ENCODE measurements around the gene FBXL7.
"Not testable (repeated sequence)": the region's sequence is repeated elsewhere in the genome, so short reads cannot be mapped to it uniquely, and the experiment has no call there.

The FBXL7 gene

DNA sequence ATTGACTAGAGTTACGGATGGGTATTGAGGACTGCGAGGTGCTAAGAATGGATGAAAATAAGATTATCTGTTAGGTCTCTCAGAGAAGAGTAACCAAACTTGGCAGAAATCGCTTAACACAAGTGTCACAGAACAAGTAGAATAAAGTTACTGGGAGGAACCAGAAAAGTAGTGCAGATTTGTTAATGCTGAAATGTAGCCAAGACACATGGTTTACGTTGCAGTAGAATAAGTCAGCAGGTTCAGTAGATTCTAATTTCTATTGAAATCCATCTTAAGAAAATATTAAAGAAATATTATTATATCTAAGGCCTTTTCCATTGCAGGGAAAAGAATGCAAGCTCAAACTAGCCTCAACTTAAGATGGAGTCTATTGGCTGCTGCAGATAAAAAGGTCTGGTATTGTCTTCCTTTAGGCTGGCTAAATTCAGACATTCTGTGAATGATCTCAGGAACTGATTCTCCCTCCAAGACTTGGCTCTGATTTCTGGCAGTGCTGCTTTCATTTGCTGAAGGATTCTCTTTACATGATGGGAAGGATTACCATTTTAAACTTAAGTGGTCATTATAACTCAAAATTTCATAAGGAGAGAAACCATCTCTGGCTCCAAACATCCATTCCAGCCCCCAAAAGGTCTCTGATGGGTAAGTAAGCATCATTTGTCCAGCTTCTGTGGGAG, 364.7 kb downstream of the FBXL7 start (continued):
- no peak for TF ChIP-seq PPARA (CRISPR knock-in tag; IDR thresholded peaks at IDR 0.05; ENCODE audit: borderline replicate concordance)

DNA sequence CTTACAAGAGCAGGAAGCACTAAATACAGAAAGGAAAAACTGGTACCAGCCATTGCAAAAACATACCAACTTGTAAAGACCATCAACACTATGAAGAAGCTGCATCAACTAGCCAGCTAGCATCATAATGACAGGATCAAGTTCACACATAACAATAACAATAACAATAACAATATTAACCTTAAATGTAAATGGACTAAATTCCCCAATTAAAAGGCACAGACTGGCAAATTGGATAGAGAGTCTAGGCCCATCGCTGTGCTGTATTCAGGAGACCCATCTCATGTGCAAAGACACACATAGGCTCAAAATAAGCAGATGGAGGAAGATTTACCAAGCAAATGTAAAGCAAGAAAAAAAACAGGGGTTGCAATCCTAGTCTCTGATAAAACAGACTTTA, 372.3 kb downstream of the FBXL7 start:
- not testable (repeated sequence) for ATAC-seq

- TF ChIP-seq CSDC2 (CRISPR knock-in tag; IDR thresholded peaks at IDR 0.05) (no peak), ZC3H10 (CRISPR knock-in tag; IDR thresholded peaks at IDR 0.05) (no peak), GLIS3 (CRISPR knock-in tag; IDR thresholded peaks at IDR 0.05) (no peak), ZFP30 (CRISPR knock-in tag; IDR thresholded peaks at IDR 0.05) (no peak), ESRRG (CRISPR knock-in tag; IDR thresholded peaks at IDR 0.05) (no peak), ARNTL (CRISPR knock-in tag; IDR thresholded peaks at IDR 0.05; ENCODE audit: borderline replicate concordance, low read depth) (no peak), ZNF565 (CRISPR knock-in tag; conservative IDR thresholded peaks at IDR 0.05; ENCODE audit: low read depth) (no peak), PPARA (CRISPR knock-in tag; IDR thresholded peaks at IDR 0.05; ENCODE audit: borderline replicate concordance) (no peak), BACH2 (CRISPR knock-in tag; IDR thresholded peaks at IDR 0.05; ENCODE audit: borderline replicate concordance) (no peak), ZFP3 (CRISPR knock-in tag; IDR thresholded peaks at IDR 0.05) (no peak), ZNF8 (CRISPR knock-in tag; IDR thresholded peaks at IDR 0.05) (no peak), ISL1 (CRISPR knock-in tag; IDR thresholded peaks at IDR 0.05) (no peak), TCF4 (CRISPR knock-in tag; IDR thresholded peaks at IDR 0.05; ENCODE audit: borderline replicate concordance) (no peak)
- TF ChIP-seq, protein P1, sequence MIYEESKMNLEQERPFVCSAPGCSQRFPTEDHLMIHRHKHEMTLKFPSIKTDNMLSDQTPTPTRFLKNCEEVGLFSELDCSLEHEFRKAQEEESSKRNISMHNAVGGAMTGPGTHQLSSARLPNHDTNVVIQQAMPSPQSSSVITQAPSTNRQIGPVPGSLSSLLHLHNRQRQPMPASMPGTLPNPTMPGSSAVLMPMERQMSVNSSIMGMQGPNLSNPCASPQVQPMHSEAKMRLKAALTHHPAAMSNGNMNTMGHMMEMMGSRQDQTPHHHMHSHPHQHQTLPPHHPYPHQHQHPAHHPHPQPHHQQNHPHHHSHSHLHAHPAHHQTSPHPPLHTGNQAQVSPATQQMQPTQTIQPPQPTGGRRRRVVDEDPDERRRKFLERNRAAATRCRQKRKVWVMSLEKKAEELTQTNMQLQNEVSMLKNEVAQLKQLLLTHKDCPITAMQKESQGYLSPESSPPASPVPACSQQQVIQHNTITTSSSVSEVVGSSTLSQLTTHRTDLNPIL (CRISPR knock-in tag; IDR thresholded peaks at IDR 0.05; ENCODE audit: low read depth) = no peak
- TF ChIP-seq, protein P2, sequence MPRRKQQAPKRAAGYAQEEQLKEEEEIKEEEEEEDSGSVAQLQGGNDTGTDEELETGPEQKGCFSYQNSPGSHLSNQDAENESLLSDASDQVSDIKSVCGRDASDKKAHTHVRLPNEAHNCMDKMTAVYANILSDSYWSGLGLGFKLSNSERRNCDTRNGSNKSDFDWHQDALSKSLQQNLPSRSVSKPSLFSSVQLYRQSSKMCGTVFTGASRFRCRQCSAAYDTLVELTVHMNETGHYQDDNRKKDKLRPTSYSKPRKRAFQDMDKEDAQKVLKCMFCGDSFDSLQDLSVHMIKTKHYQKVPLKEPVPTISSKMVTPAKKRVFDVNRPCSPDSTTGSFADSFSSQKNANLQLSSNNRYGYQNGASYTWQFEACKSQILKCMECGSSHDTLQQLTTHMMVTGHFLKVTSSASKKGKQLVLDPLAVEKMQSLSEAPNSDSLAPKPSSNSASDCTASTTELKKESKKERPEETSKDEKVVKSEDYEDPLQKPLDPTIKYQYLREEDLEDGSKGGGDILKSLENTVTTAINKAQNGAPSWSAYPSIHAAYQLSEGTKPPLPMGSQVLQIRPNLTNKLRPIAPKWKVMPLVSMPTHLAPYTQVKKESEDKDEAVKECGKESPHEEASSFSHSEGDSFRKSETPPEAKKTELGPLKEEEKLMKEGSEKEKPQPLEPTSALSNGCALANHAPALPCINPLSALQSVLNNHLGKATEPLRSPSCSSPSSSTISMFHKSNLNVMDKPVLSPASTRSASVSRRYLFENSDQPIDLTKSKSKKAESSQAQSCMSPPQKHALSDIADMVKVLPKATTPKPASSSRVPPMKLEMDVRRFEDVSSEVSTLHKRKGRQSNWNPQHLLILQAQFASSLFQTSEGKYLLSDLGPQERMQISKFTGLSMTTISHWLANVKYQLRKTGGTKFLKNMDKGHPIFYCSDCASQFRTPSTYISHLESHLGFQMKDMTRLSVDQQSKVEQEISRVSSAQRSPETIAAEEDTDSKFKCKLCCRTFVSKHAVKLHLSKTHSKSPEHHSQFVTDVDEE (CRISPR knock-in tag; IDR thresholded peaks at IDR 0.05) = no peak
- TF ChIP-seq, protein P3, sequence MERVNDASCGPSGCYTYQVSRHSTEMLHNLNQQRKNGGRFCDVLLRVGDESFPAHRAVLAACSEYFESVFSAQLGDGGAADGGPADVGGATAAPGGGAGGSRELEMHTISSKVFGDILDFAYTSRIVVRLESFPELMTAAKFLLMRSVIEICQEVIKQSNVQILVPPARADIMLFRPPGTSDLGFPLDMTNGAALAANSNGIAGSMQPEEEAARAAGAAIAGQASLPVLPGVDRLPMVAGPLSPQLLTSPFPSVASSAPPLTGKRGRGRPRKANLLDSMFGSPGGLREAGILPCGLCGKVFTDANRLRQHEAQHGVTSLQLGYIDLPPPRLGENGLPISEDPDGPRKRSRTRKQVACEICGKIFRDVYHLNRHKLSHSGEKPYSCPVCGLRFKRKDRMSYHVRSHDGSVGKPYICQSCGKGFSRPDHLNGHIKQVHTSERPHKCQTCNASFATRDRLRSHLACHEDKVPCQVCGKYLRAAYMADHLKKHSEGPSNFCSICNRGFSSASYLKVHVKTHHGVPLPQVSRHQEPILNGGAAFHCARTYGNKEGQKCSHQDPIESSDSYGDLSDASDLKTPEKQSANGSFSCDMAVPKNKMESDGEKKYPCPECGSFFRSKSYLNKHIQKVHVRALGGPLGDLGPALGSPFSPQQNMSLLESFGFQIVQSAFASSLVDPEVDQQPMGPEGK (CRISPR knock-in tag; IDR thresholded peaks at IDR 0.05; ENCODE audit: borderline replicate concordance) = no peak
- ATAC-seq = no peak
These were observed 377.9 kb downstream of the FBXL7 start for GRCh38 chr5:15877914-15878313.

GRCh38 chr5:15880201-15880600, 380.2 kb downstream of the FBXL7 start:
- TF ChIP-seq ZNF565 (CRISPR knock-in tag; conservative IDR thresholded peaks at IDR 0.05; ENCODE audit: low read depth) = no peak
- TF ChIP-seq, protein P4, sequence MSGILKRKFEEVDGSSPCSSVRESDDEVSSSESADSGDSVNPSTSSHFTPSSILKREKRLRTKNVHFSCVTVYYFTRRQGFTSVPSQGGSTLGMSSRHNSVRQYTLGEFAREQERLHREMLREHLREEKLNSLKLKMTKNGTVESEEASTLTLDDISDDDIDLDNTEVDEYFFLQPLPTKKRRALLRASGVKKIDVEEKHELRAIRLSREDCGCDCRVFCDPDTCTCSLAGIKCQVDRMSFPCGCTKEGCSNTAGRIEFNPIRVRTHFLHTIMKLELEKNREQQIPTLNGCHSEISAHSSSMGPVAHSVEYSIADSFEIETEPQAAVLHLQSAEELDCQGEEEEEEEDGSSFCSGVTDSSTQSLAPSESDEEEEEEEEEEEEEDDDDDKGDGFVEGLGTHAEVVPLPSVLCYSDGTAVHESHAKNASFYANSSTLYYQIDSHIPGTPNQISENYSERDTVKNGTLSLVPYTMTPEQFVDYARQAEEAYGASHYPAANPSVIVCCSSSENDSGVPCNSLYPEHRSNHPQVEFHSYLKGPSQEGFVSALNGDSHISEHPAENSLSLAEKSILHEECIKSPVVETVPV (CRISPR knock-in tag; IDR thresholded peaks at IDR 0.05) = no peak
- no peak for TF ChIP-seq ZFP30 (CRISPR knock-in tag; IDR thresholded peaks at IDR 0.05)
- no peak for TF ChIP-seq SNAI2 (CRISPR knock-in tag; IDR thresholded peaks at IDR 0.05)
- TF ChIP-seq TCF4 (CRISPR knock-in tag; IDR thresholded peaks at IDR 0.05; ENCODE audit: borderline replicate concordance) = no peak
- no peak for TF ChIP-seq OSR1 (CRISPR knock-in tag; IDR thresholded peaks at IDR 0.05)
- no peak for ATAC-seq

DNA sequence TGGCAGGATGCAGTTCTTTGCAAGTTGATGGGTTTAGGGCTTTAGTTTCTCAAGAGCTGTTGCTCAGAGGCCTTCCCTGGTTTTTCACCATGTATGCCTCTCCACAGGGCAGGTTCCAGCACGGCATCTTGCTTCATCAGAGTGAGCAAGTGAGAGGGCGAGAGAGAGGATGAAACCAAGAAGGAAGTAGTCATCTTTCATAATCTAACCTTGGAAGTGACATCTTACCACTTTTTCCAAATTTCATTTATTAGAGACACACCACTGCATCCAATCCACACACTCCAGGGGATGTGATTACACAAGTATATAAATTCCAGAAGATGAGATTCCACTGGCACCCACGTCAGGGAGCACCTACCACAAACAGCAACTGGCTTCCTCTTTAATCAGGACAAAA, 385.2 kb downstream of the FBXL7 start:
- no peak for TF ChIP-seq CSDC2 (CRISPR knock-in tag; IDR thresholded peaks at IDR 0.05)
- ATAC-seq = no peak
